GM18499 (cell line): Measurements from ENCODE around the gene TNS1.

ENCODE experiments used
- ATAC-seq: cut with Tn5 transposase; IDR thresholded peaks from one replicate; pipeline ENCODE4 v1.9.1; 2021; ENCODE audit warnings: moderate number of reproducible peaks; ENCODE audit not compliant: insufficient read depth, unreplicated experiment

The TNS1 gene

GRCh38 chr2:217948897-217949296, 53.9 kb downstream of the TNS1 start:
- ATAC-seq: no peak

GRCh38 chr2:217948351-217948791, 54.4 kb downstream of the TNS1 start:
- ATAC-seq: no peak

- ATAC-seq: no peak
These were observed 55.1 kb downstream of the TNS1 start for GRCh38 chr2:217947383-217948350.

- no peak for ATAC-seq
These were observed 56.7 kb downstream of the TNS1 start for GRCh38 chr2:217946051-217946450.

GRCh38 chr2:217945530-217945929, 57.3 kb downstream of the TNS1 start:
- ATAC-seq: no peak

- no peak for ATAC-seq
These were observed 57.9 kb downstream of the TNS1 start for GRCh38 chr2:217944923-217945322.

- ATAC-seq: no peak
These were observed 58.4 kb downstream of the TNS1 start for GRCh38 chr2:217944366-217944765.

- no peak for ATAC-seq
These were observed 59.1 kb downstream of the TNS1 start for GRCh38 chr2:217943446-217944321.

- ATAC-seq: no peak
These were observed 60.0 kb downstream of the TNS1 start for GRCh38 chr2:217942731-217943335.

GRCh38 chr2:217941886-217942728, 60.7 kb downstream of the TNS1 start:
- no peak for ATAC-seq

- no peak for ATAC-seq
These were observed 61.5 kb downstream of the TNS1 start for GRCh38 chr2:217941339-217941738.

- no peak for ATAC-seq
These were observed 62.3 kb downstream of the TNS1 start for GRCh38 chr2:217940261-217941220.

GRCh38 chr2:217939629-217940245, 63.1 kb downstream of the TNS1 start:
- no peak for ATAC-seq

- ATAC-seq: no peak
These were observed 63.6 kb downstream of the TNS1 start for GRCh38 chr2:217939220-217939619.

- ATAC-seq: no peak
These were observed 64.8 kb downstream of the TNS1 start for GRCh38 chr2:217938036-217938435.

- ATAC-seq: no peak
These were observed 65.3 kb downstream of the TNS1 start for GRCh38 chr2:217937446-217937845.

GRCh38 chr2:217936952-217937351, 65.8 kb downstream of the TNS1 start:
- no peak for ATAC-seq
